GM18519 (cell line): ENCODE measurements around the gene ELMO1.

Source experiments
- ATAC-seq: cut with Tn5 transposase; IDR thresholded peaks from one replicate; pipeline ENCODE4 v1.9.1; 2021; ENCODE audit warnings: mild to moderate bottlenecking, moderate library complexity; ENCODE audit not compliant: unreplicated experiment, low FRiP score

Gene ELMO1

DNA sequence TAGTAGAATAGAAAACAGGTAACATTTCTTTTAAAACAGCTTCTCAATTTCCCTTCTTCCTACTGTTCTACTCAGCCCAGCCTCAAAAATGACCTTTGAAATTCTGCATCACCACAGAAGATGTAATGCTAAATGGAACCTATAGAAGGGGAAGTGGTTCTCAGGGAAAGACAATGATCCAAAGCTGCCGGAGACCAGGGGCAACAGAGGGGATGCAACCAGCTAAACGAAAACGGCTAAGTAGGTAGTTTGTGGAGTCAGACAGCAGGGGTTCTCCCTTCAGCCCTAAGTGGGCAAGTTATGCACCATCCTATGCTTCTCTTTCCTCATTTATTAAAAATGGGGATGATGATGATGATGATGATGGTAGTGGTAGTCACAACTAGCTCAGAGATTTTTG is 214.3 kb downstream of the ELMO1 start:
- ATAC-seq: no peak

DNA sequence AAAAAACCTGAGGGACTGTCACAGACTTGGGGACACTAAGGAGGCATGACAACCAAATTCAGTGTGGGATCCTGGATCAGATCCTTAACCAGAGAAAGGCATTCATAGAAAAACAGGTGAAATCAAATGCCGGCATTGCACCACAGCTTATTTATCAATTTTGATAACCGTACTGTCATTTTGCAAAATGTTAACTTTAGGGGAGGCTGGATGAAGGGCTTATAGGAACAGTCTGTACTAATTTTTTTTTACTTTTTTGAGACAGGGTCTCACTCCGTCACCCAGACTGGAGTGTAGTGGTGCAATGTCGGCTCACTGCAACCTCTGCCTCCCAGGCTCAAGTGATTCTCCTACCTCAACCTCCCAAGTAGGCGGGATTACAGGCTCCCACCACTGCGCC is 217.1 kb downstream of the ELMO1 start:
- no peak for ATAC-seq

DNA sequence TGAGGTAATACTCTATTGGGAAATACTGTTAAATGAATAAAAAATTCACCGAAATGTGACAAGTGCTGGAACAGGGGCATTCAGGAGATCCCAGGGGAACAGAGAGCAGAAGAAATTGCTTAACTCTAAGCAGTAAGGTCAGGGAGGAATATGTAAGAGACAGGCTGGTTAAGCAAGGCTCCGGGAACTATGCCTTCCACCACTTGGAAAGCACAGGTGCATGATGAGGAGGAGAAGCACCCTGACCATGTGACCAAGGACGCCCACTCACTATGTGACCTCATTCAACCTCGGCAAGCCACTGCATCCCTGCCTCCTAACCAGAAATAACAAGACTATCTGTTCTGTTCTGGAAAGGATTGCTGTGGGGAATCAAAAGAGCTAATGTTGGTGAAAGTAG is 218.4 kb downstream of the ELMO1 start:
- ATAC-seq: no peak

DNA sequence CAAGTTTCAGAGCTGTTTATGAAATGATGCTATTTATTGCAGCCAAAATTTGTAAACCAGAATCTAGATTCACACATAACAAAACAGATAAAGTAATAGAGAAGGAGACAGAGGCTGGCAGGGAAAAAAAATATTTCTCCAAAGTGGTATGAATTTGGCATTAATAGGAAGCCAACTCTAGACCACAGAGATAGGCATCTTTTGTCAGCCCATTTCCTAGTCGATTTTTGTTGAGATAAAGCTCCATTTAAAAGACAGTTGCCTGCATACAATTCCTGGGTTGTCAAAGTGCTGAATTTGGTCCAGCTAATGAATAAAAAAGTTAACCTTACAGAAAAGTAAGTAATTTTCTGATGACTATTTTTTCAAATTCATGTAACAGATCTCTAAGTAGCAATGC is 219.3 kb downstream of the ELMO1 start:
- ATAC-seq: no peak

DNA sequence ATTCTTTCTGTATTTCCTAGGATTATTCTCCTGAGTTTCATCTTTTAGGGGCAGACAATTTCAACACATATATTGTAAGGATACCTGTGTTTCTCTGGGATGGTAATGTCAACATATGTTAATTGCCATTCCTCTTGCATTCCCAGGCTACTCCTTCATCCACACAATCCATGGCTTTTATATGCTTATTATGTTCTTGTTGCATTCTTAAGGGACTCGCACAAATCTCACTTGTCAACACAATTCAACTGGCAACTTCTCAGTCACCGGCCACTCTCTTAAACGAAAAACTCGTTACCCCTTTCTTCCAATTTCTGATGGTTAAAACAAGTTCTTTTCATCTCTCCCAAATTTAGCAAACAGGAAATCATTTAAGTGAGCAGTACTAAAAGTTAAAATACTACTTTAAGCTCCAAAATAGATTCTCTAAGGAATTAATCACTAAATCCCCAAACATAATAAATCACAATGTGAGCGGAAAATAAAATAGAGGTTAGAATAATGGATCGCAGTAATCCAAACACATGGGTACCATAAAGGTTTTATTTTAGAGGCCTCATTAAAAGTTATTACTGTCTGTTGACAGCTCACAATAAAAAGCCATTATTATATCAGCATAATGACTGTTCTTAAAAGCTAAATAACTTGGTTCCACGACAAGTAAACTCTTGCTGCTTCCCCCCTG is 223.2 kb downstream of the ELMO1 start:
- ATAC-seq: no peak

DNA sequence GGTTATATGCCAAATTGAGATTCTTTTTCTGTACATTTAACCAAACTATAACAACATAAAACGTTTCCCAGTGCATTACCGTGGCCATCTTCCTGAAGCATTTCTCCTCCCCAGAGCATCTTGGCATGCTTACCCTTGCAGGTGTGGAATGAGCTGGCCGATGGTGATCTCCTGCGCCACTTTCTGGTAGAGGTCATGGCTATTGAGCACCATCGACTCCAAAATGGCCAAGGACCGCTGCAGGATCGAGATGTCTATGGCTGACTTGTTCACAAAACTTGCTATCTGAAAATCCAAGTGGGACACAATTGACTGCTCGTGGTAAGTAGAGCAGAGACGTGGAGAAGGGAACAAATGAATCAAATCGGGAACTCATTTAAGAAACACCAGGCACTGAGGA is 223.9 kb downstream of the ELMO1 start:
- no peak for ATAC-seq

DNA sequence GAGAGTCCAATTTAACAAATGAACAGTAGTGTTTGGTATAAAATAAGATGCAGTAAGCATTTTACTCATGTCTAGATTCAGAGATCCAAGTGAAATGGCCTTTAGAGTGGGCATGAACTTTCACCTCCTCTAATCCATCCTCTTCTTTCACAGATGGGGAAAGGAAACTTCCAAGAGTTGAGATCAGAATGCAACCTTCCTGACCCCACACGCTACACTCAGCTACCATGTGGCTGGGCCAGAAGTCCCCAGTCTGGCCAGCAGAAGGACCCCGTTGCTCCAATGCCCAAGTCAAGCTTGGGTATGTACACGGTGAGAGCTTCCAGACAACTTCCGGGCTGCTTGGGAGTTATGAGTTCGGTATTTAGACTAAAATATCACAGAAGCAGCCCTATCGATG is 228.0 kb downstream of the ELMO1 start:
- no peak for ATAC-seq

DNA sequence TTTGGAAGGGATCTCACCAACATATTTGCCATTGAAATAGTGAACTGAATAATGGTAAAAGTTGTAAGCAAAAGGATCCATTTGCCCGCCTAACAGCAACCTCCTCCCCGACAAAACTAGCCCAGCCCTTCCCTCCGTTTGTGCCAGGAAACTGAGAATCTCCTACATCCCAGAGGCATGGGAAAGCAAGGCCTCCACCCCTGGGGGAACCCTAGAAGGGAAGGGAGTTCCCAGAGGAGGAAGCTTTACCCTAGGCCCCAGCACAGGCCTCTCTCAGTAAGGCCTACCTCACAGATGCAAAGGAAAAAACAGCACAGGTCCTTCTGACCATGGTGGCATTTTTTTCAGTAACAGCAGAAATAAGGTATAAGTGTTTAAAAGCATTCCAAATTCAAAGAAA is 229.7 kb downstream of the ELMO1 start:
- no peak for ATAC-seq

DNA sequence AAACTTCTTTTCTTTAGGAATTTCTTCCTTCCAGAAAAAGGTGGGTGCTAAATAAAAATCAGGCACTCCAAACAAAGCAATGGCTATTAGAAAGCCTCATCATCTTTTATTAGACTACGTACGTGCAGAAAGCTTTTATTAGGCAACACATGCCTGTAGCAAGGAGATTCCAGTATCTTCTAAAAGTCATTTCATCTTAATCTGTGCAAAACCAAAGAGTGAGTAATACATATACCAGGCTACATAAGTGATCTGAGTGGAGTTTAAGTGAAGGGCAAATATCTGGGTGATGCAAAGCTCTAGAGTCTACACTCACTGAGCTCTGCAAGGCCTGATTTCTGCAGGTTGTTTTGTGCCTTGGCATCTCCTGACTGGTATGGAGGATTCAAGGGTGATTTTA is 231.7 kb downstream of the ELMO1 start:
- no peak for ATAC-seq

DNA sequence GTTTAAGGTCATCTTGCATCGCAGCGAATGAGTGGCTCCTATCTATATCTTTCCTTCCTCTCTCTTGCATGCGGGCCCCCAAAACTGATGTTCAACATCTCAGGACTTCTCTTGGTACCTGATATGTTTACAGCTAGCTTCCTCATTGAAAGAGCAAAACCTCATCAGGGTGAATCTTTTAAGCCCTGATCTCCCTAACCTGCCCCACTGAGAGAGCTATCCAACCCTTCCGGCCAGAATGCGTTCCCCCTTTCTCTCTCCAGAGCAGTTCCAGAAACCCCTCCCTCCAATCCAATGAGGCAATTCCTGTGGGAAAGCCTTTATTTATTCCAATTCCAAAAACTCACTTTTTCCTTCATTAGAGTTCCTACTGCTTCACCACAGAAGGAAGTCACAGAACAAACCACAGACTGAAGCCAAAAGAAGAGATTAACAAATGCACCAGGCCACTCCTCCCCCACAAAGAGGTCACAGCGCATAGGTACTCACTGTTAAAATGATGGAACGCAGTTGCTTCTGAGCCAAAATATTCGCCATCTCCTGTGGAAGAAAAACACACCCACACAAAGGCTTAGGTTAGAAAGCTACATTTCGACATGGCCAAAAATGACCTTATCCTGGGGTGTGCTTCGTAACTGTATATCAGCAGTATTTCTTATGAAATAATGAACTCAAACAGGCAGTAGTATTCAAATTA is 232.4 kb downstream of the ELMO1 start:
- no peak for ATAC-seq

DNA sequence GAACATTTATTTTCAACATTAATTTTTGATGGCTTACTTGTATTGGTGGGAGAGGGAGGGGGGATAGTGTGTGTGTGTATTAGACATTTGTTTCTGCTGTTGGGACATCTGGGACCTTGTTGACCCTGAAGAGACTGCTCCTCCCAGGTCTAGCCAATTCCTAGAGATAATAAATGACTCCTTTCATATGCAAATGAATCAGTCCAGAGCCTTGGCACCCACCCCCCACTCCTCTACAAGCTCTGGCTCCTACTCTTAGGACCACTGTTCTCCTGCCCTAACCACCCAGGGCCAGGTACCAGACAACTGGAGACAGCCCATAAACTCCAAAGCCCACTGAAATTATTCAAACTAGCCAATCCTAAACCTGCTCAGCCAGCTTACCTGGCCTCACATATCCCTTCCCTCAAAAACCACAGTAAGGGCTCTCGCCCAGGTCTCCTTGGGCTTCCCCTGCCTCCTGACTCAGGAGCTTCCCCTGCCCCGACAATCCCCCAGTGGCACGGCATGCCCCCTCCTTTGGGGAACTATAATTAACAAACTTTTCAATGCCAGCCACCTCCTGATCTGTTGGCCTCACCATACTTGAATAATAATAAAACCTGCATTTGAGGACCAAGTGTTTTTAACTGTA is 233.3 kb downstream of the ELMO1 start:
- ATAC-seq: no peak

DNA sequence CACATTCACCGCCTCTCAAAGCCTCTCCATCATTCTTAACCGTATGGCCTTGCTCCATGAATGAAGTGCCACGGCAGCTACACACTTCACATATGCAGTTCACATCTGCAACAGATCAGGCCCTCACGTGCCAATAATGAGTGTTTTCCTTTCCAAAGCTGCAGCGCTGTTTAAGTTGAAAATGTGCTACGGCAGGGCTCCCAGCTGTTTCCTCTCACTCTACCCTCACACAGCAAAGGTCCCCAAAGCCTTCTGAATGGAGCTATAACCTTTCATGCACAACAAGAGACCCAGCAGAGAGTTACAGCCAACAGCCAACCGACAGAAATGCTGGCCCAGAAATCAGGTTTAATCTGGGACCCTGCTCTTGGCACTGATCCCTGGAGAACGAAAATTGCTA is 236.1 kb downstream of the ELMO1 start:
- no peak for ATAC-seq

DNA sequence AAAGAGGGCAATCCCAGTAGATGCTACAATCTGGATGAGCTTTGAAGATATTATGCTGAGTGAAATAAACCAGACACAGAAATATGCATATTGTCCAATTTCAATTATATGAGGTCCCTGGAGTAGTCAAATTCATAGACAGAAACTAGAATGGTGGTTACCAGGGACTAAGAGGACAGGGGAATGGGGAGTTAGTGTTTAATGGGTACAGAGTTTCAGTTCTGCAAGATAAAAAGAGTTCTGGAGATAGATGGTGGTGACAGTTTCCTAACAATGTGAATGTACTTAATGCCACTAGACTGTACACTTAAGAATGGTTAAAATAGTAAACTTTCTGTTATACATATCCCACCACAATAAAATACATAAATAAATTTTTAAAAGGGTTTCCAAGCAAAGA is 236.6 kb downstream of the ELMO1 start:
- ATAC-seq: peak; percentile 44

DNA sequence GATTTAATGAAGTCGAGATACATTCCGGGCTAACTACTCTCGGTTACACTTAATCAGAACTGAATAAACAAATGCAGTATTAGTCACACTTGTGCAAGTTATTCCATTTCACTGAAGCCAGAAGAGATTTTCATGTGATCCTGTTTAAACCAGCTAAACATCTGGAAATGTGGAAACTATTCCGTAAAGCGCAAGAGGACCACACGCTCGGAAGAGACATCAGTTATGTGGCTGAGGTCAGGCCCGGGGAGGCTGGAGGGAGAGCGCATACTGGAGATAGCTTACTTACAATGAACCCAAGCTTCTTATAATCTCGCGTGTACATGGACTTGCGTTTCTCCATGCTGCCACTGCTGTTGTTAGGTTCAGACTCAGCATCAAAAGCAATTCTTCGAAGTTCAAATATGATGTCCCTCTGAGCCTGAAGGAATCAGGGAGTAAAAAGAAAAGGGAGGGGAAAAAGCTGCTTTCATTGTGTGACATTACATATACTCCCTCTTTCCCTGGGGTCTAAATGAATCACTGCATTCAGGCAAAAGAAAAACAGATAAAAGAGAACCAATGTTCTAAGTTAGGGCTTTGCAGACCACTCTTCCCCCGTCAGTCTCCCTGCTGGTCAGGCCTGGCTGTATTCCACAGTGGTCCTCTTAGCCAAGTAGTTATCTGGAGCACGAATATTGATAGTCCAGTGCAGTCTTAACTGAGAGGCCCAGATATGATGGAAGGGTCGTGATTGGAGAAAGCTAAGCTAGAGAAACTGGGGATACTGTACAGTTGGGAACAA is 237.4 kb downstream of the ELMO1 start:
- ATAC-seq: no peak

DNA sequence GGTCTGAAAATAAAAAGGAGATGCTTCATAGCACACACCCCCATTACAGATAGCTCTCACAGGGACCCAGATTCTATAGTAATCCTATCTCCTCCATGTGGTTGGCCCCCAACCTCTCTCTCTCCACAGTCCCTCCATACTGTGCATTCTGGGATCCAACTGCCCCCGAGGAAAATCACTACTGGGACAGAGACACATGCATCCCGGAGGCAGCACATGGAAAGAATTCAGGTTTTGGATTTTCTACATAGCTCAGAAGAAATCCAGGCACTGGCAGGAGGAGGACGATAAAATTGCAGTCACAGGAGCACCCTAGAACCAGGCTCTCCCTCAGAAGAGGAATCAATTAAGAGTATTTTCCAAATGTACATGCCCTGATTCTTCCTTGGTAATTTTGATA is 239.5 kb downstream of the ELMO1 start:
- ATAC-seq: no peak

DNA sequence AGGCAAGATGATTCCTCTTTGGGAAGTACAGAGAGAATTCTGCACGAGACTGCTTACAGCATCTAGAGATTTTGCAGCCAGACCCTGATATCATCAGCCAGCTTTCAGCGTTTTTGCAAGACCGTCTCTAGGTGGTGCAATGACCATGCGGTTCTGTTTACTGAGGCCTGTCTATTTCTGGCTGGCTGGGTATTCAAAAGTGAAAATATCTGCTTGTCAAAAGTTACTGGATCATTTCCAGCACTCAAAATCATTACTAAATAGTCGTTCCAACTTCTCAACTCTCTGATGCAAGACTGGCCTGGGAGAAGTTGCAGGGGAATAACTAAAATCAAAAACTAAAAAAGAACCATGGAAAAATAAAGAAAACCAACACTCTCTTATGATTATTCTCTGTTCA is 240.1 kb downstream of the ELMO1 start:
- peak; percentile 60 for ATAC-seq

DNA sequence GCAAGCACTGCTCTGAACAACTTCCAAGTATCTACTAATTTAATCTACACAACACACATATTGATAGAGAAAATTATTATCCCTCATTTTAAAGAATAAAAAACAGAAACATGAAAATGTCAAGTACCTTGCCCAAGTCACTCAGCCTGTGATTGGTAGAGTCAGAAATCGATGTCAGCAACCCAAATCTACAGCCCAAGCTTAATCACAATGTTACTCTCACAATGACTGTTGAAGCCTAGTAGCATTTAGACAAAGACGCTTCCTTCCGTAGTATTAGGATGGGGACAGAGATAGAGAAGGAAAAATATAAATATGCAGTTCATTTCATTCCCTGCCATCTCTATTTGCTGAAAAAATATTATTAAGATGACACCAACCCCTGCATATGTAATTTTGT is 242.5 kb downstream of the ELMO1 start:
- no peak for ATAC-seq

DNA sequence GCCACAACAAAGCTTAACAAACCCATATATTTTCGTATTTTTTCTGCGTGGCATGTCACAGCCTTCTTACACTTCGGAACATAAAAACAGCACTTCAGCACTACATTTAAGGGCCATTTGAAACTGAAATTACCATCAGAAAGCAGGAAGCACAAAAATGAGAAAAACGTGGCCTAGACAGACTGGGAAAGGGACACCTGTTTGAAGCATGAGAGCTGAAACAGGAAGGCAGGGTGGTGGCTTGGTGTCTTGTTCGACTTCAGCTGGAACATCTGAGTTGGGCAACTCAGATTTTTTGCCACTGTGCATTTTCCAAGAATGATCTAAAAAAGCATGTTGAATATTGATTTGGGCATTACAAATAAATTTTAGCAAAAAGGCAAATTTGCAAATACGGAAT is 243.2 kb downstream of the ELMO1 start:
- ATAC-seq: no peak

DNA sequence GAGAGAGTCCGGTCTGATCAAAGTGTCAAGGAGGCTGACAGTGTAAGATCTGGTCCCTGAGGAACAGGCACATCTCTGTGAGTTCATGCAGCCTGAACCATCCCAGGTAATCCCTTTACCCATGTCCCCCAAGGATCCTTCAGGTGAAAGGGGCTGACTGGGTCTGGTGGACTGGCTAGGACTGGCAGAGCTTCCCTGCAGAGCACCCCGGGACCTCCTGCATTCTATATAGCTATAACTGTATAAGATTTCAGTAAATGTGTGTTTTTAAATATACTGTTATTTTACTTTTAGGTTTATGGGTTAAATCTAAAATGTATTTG is 246.8 kb downstream of the ELMO1 start:
- ATAC-seq: no peak

DNA sequence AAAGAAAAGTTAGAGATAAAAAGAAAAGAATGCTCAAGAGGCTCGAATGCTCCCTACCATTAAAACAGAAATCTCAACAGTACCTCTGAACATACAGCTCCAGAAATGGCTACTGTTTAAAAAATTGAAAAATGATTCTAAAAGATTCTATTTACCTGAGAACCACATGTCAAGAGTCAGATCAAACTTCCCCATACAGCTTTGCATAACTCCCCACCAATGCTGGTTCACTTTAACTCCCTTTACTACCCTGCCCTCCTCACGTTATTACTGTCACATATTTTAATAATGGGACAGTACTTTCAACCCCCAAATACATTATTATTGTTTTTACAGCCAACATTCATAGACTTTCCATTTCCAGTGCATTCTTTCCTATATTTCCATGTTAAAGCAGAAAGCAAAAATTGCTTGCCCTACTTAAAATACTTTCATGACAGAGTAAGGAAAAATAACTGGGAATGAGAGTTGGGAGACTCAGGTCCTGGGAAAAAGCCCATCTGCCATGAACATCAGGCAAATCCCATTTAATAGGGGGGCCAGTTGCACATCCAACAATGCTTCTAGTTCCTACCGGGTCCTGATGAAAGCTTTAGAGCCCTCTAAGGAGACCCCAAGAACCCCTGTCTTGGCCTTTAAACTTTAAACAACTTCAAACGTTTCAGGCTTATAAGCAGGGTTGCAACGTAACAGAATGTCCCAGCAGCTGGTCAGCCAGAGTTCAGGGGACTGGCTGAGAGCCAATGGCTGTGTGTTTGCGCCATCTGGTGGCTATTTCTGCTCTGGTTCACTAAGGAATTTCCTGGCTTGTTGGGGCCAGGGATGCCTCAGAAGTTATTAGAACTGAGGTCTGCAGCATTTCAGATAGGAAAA is 247.4 kb downstream of the ELMO1 start:
- ATAC-seq: no peak
